ENCODE measurements around the gene ZNRF1.

GRCh38 chr16:75010427-75010826, 11.6 kb downstream of the ZNRF1 start:
- no peak for TF ChIP-seq CTCF (IDR thresholded peaks at IDR 0.05)
- no peak for TF ChIP-seq POLR2AphosphoS5 (IDR thresholded peaks at IDR 0.05)
- TF ChIP-seq POLR2A (IDR thresholded peaks at IDR 0.05), result no peak
